Ovary (tissue), 9 donors: ENCODE measurements around the gene COL18A1. TPM values are rescaled to one million over a fixed set of nuclear protein-coding genes. Genes with fewer than 3 reads are reported as not detected.

Experiments used
- DNase-seq, 5 donors: peaks; one replicate each; pipeline ENCODE4 v3.0.0-alpha.2; 2019 to 2020
- H3K27ac ChIP-seq, 2 donors: fragments of 200-600 bp; one replicate each; pipeline versions ENCODE4 v1.5.1 to v1.8.0; 2019 to 2022
- H3K27me3 ChIP-seq: fragments of 200-600 bp; one replicate; pipeline ENCODE4 v1.8.0; 2022
- H3K36me3 ChIP-seq: fragments of 200-600 bp; sonication (generic); one replicate; pipeline ENCODE4 v1.5.1; 2019
- H3K4me1 ChIP-seq: one replicate; pipeline ENCODE4 v1.8.1; 2013; ENCODE audit warnings: mild to moderate bottlenecking, moderate library complexity; ENCODE audit not compliant: insufficient read depth
- H3K4me3 ChIP-seq: fragments of 200-600 bp; sonication (generic); one replicate; pipeline ENCODE4 v1.5.1; 2017
- H3K9me3 ChIP-seq, 2 donors: fragments of 200-600 bp in 1 of 2; sonication (generic) in 1 of 2; one replicate each; pipeline versions ENCODE4 v1.5.1 to v1.8.1; 2013 to 2019; ENCODE audit warnings: mild to moderate bottlenecking in 1 of 2, moderate library complexity in 1 of 2
- CTCF ChIP-seq, 3 donors: fragments of 450-650 bp in 2 of 3; fragments of 200-600 bp in 1 of 3; IDR thresholded peaks; one replicate each; pipeline versions ENCODE4 v1.5.1 to v1.8.0; 2016 to 2022; ENCODE audit warnings: antibody characterized with exemption in 3 of 3, mild to moderate bottlenecking in 1 of 3
- EP300 ChIP-seq: sonication (generic); formaldehyde crosslinking; IDR thresholded peaks from one replicate; pipeline ENCODE4 v1.6.1; 2017; ENCODE audit warnings: antibody characterized with exemption
- POLR2A ChIP-seq: fragments of 450-650 bp; IDR thresholded peaks from one replicate; pipeline ENCODE4 v1.6.1; 2017; ENCODE audit warnings: antibody characterized with exemption, mild to moderate bottlenecking, moderate library complexity
- WGBS, 3 donors: extraction: QIAGEN DNeasy Blood & Tissue Kit in 1 of 3; methylation state at CpG; one replicate each; pipeline versions ENCODE4 v1.1.5 to v1.1.7; 2013 to 2017; 5-methylcytosine and 5-hydroxymethylcytosine counted together
- intact Hi-C, 4 donors: fragments of 100-400 bp; cut with DNase I; formaldehyde crosslinking; loops; one replicate each; pipeline versions ENCODE4 v1.11.0 to v1.15.1; 2022 to 2023
- polyA plus RNA-seq, 2 donors: library from polyadenylated mRNA; stranded (reverse); fragments of 200-250 nt in 1 of 2; fragments of 350-450 nt in 1 of 2; fragmentation: Illumina TruSeq in 1 of 2; extraction: RNeasy Lipid Tissue Mini Kit (QIAGEN cat#74804) in 1 of 2; gene quantifications; one replicate each; pipeline ENCODE4 v1.2.3, GENCODE V29; 2013 to 2014
- total RNA-seq, 7 donors: library from RNA; depleted of rRNA in 2 of 7; stranded (reverse); fragments of >200 nt in 2 of 7; fragmentation: NEBNext Ultra II Directional in 3 of 7; extraction: Animal tissue kit (Norgen Biotek cat#: 25700) in 3 of 7; gene quantifications; one replicate each; pipeline versions ENCODE4 v1.1.0 to v1.2.4, GENCODE V29; 2016 to 2023
- donor health status: DM: no; HTN: no; CAD: no; lungs with moderate emphysema.
- donor health status: DM: no; HTN: no; CAD: no.
- donor health status: Bipolar disorder and iron deficiency.
- donor health status: DM: yes; HTN: yes; CAD: no.
- donor health status: DM: no; HTN: no; CAD: no.
- donor health status: DM: yes; HTN: yes; CAD: no.

COL18A1 gene
- total and polyA plus RNA-seq, 9 donors = 11.1 to 353 (median 268) TPM

- intact Hi-C loops = loop anchor here in 3 of 4 donors (2.0 to 10.0 kb wide), 4 partner anchors 35 to 268 kb away; no protein-coding TSS in a partner anchor
- Histone ChIP-seq H3K27ac (no peak overlapping the region), H3K9me3 (no peaks in the 10 kb centered on the region), H3K4me3 (no peak overlapping the region), H3K4me1 (peaks cover 4% of the 10 kb centered on the region), H3K36me3 (no peaks in the 10 kb centered on the region), H3K27me3 (no peaks in the 10 kb centered on the region)
- WGBS, 3 donors = 83 to 89% (median 88%) methylated on average over 30 to 33 of the region's 33 CpGs
- no peak for TF ChIP-seq EP300
- no peak for TF ChIP-seq CTCF (IDR thresholded peaks at IDR 0.05)
- TF ChIP-seq POLR2A = no peak
- DNase-seq = peak in 4 of 5 donors; percentile 34 to 56 (median 50)
Observed at GRCh38 chr21:45556645-45557615, 152.0 kb downstream of the COL18A1 start.

GRCh38 chr21:45557616-45558043 is 152.7 kb downstream of the COL18A1 start:
- TF ChIP-seq EP300 (no peak), POLR2A (no peak), CTCF (IDR thresholded peaks at IDR 0.05) (no peak)
- Histone ChIP-seq H3K27ac (no peak overlapping the region), H3K9me3 (no peaks in the 10 kb centered on the region), H3K4me3 (no peak overlapping the region), H3K4me1 (peaks cover 4% of the 10 kb centered on the region), H3K36me3 (no peaks in the 10 kb centered on the region), H3K27me3 (no peaks in the 10 kb centered on the region)
- intact Hi-C loops = loop anchor here in 3 of 4 donors (2.0 to 10.0 kb wide), 5 partner anchors 35 to 267 kb away; no protein-coding TSS in a partner anchor
- WGBS, 3 donors = 74 to 82% (median 80%) methylated on average over 14 of the region's 14 CpGs
- DNase-seq = peak in 3 of 5 donors; percentile 16 to 36 (median 21)

DNA sequence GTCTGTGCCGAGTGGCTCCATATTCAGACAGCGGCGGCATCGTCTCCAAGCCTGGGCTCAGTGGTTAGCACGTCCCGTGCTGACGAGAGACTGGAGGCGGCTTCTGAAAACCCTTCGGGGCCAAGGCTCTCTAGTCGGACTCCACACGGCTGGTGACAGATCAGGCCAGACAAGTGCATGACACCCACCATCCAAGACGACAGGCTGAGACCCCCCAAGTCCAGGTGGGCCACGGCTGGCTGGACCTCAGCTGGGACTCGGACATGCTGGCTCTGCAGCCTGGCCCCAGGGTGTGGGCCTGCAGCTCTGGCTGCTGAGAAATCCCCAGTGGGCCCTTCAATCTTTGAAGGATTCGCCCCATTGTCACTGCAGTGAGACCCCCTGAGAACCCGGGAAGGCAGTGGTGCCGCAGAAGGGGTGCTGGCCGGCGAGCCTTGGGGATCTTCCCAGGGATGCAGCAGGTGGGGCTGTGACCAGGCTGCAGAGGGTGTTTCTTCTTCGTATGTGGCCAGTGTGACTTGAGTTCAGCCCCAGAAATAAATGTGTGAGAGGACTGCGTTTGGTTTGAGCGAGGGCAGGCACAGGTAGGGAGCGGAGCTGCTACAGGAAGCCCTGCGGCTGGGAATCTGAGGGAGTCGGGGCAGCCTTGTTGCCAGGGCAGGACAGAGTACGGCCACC is 153.2 kb downstream of the COL18A1 start:
- Histone ChIP-seq H3K4me1 (peaks cover 2% of the 10 kb centered on the region), H3K9me3 (no peaks in the 10 kb centered on the region), H3K36me3 (no peaks in the 10 kb centered on the region), H3K4me3 (no peak overlapping the region), H3K27me3 (no peaks in the 10 kb centered on the region), H3K27ac (no peak overlapping the region)
- WGBS, 3 donors = 79 to 89% (median 85%) methylated on average over 19 to 26 of the region's 26 CpGs
- peak in 3 of 5 donors; percentile 9 to 37 (median 22) for DNase-seq
- intact Hi-C loops = loop anchor here in 3 of 4 donors (2.0 to 10.0 kb wide), 4 partner anchors 34 to 267 kb away; no protein-coding TSS in a partner anchor
- TF ChIP-seq CTCF (IDR thresholded peaks at IDR 0.05) (no peak), EP300 (no peak), POLR2A (no peak)
